ENCODE data around the gene ODAD4. TPM values are rescaled to one million over a fixed set of nuclear protein-coding genes. Genes with fewer than 3 reads are reported as not detected.
A peak's percentile ranks its signal among the peaks of the same experiment; 100 is the strongest.

Gene ODAD4
- polyA plus RNA-seq, 3 donors = 0.04 to 0.28 (median 0.23) TPM

DNA sequence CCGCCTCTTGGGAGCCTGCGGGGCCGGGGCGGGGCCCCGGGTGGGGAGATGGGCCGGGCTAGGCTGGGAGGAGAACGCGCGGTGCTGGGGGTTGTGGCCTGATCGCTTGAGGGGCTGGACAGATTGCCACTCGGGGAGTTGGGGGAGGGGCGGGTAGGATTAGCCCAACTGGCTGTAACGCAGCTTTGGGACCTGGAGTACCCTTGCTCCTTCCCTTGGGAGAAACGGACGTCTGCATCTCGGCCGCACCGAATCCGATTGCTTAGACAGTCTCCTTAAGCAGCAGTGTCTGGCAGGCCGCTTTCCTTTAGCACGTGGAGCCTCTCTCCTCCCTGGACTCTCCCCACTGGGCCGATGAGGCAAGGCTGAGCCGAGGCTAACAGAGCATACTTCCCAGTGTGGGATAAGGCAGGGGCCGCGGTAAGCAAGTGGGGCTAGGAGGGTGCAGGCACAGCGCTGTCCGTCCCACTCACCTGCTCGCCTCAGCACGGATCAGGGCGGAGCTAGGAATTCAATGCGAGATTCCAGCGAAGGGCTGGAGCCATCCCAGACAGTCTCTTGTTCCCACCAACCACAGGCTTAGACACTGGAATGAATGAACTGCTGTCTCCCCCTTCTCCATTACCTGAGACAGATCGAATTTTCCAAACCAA, 11.1 kb upstream of the ODAD4 start:
- peak overlapping the region; percentile 97 for H2AFZ ChIP-seq (ENCODE audit: insufficient read depth, low read depth, low read length, poor library complexity, severe bottlenecking)
- peaks cover 45% of the 10 kb centered on the region for H3K79me2 ChIP-seq (ENCODE audit: insufficient read depth, low read length)
- Mint-ChIP-seq H3K27me3 (ENCODE audit: low read depth in 3 of 3) (peaks cover 0 to 2% (median 0%) of the 10 kb centered on the region in 3 donors), H3K27ac (peak overlapping the region in 2 of 7 donors; percentile 58 to 82), H3K36me3 (peaks cover 2 to 8% of the 10 kb centered on the region in 2 donors), H3K4me3 (peak overlapping the region; percentile 72 to 96), H3K9me3 (no peaks in the 10 kb centered on the region), H3K4me1 (peaks cover 34% of the 10 kb centered on the region)
- peaks cover 40% of the 10 kb centered on the region for H4K20me1 ChIP-seq (ENCODE audit: insufficient read depth, low read length)
- H3K4me3 ChIP-seq (replicated peaks in 1 of 3; ENCODE audit: low read depth in 2 of 3, low read length in 3 of 3) = peak overlapping the region; percentile 65 to 99 (median 85)
- peak overlapping the region; percentile 5 to 19 for H3K27ac ChIP-seq (ENCODE audit: low read depth in 1 of 2, low read length in 2 of 2)
- peaks cover 21 to 24% of the 10 kb centered on the region in 2 donors for H3K4me1 ChIP-seq (ENCODE audit: control insufficient read depth in 1 of 2, insufficient read depth in 2 of 2, low read length in 2 of 2)
- DNase-seq = peak in 2 of 3 donors; percentile 1 to 27
- intact Hi-C loops (cut with micrococcal nuclease) = loop anchor here in 1 of 2 donors (5.0 kb wide), 1 partner anchor 193 kb away; the partner anchor contains the start of gene DHX58
- TF ChIP-seq, protein P1, sequence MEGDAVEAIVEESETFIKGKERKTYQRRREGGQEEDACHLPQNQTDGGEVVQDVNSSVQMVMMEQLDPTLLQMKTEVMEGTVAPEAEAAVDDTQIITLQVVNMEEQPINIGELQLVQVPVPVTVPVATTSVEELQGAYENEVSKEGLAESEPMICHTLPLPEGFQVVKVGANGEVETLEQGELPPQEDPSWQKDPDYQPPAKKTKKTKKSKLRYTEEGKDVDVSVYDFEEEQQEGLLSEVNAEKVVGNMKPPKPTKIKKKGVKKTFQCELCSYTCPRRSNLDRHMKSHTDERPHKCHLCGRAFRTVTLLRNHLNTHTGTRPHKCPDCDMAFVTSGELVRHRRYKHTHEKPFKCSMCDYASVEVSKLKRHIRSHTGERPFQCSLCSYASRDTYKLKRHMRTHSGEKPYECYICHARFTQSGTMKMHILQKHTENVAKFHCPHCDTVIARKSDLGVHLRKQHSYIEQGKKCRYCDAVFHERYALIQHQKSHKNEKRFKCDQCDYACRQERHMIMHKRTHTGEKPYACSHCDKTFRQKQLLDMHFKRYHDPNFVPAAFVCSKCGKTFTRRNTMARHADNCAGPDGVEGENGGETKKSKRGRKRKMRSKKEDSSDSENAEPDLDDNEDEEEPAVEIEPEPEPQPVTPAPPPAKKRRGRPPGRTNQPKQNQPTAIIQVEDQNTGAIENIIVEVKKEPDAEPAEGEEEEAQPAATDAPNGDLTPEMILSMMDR (IDR thresholded peaks at IDR 0.05) = no peak
- no peaks in the 10 kb centered on the region for H3K27me3 ChIP-seq (ENCODE audit: control insufficient read depth in 2 of 2, insufficient read depth in 2 of 2, low read length in 2 of 2)
- H3K9me3 ChIP-seq (replicated peaks in 1 of 2; ENCODE audit: control insufficient read depth in 1 of 2, insufficient read depth in 1 of 2, low read length in 2 of 2) = no peaks in the 10 kb centered on the region
- peaks cover 0 to 3% of the 10 kb centered on the region in 2 donors for H3K36me3 ChIP-seq (replicated peaks in 1 of 2; ENCODE audit: control insufficient read depth in 1 of 2, insufficient read depth in 2 of 2, low read length in 2 of 2)
- H3K9ac ChIP-seq (ENCODE audit: insufficient read depth, low read length, poor library complexity, severe bottlenecking) = peak overlapping the region; percentile 86
- H3K4me2 ChIP-seq (replicated peaks; ENCODE audit: extremely low read depth, low read length, poor library complexity, severe bottlenecking) = peak overlapping the region; percentile 91
- 18% methylated on average over 30 of the region's 33 CpGs for WGBS (ENCODE audit: insufficient coverage)

DNA sequence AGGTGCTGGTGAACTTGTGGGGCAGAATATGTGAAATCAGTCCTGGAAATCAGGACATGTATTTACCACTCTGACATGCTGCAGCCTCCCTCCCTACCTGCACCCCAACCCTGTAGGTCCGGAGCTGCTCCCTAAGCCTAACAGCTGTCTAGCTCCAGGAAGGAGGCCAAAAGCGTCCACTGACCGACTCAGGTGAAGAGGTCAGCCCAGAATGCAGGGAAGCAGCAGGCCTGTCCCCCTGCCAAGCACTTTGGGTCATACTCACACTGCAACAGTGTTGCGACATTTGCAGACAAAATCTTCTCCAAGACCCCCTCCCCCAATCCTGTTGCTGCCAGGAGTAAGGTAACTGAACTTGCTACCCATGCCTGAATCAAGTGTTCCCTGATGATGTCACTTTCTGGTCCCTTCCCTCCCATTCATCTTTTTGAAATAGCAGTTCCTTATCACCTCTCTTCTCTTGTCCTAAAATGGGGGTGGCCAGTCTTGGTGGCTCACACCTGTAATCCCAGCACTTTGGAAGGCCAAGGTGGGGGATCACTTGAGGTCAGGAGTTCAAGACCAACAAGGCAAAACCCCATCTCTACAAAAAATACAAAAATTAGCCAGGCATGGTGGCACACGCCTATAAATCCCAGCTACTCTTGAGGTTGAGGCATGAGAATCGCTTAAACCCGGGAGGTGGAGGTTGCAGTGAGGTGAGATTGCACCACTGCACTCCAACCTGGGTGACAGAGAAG, 10.4 kb upstream of the ODAD4 start:
- TF ChIP-seq, protein P1 (IDR thresholded peaks at IDR 0.05) = no peak
- H3K4me1 Mint-ChIP-seq = peaks cover 31% of the 10 kb centered on the region
- peaks cover 21 to 24% of the 10 kb centered on the region in 2 donors for H3K4me1 ChIP-seq (ENCODE audit: control insufficient read depth in 1 of 2, insufficient read depth in 2 of 2, low read length in 2 of 2)
- H3K27ac ChIP-seq (ENCODE audit: low read depth in 1 of 2, low read length in 2 of 2) = no peak overlapping the region
- 90% methylated on average over 4 of the region's 7 CpGs for WGBS (ENCODE audit: insufficient coverage)
- H3K4me2 ChIP-seq (replicated peaks; ENCODE audit: extremely low read depth, low read length, poor library complexity, severe bottlenecking) = peak overlapping the region; percentile 91
- H3K9me3 ChIP-seq (replicated peaks in 1 of 2; ENCODE audit: control insufficient read depth in 1 of 2, insufficient read depth in 1 of 2, low read length in 2 of 2) = no peaks in the 10 kb centered on the region
- H3K9me3 Mint-ChIP-seq = no peaks in the 10 kb centered on the region
- peak overlapping the region in 1 of 3 experiments; percentile 99 for H3K4me3 ChIP-seq (replicated peaks in 1 of 3; ENCODE audit: low read depth in 2 of 3, low read length in 3 of 3)
- H3K27ac Mint-ChIP-seq = no peak overlapping the region
- intact Hi-C loops (cut with micrococcal nuclease) = loop anchor here in 1 of 2 donors (5.0 kb wide), 1 partner anchor 192 kb away; the partner anchor contains the start of gene DHX58
- H4K20me1 ChIP-seq (ENCODE audit: insufficient read depth, low read length) = peaks cover 32% of the 10 kb centered on the region
- peak overlapping the region in 1 of 2 donors; percentile 96 for H3K4me3 Mint-ChIP-seq
- no peaks in the 10 kb centered on the region for H3K27me3 ChIP-seq (ENCODE audit: control insufficient read depth in 2 of 2, insufficient read depth in 2 of 2, low read length in 2 of 2)
- peak overlapping the region; percentile 97 for H2AFZ ChIP-seq (ENCODE audit: insufficient read depth, low read depth, low read length, poor library complexity, severe bottlenecking)
- peaks cover 0 to 2% (median 0%) of the 10 kb centered on the region in 3 donors for H3K27me3 Mint-ChIP-seq (ENCODE audit: low read depth in 3 of 3)
- peaks cover 38% of the 10 kb centered on the region for H3K79me2 ChIP-seq (ENCODE audit: insufficient read depth, low read length)
- H3K36me3 Mint-ChIP-seq = peaks cover 2% of the 10 kb centered on the region in 2 donors
- H3K9ac ChIP-seq (ENCODE audit: insufficient read depth, low read length, poor library complexity, severe bottlenecking) = no peak overlapping the region
- H3K36me3 ChIP-seq (replicated peaks in 1 of 2; ENCODE audit: control insufficient read depth in 1 of 2, insufficient read depth in 2 of 2, low read length in 2 of 2) = no peaks in the 10 kb centered on the region
- DNase-seq = no peak

Data from CD14-positive monocyte (primary cell).